Stimulated activated CD4-positive, alpha-beta T cell treated with anti-CD3 and anti-CD28 coated beads, Interleukin-1b, Interleukin-23, amount 100 ng/mL, for 24 hours (primary cell): ENCODE measurements around the gene ADAMTS1.

Experiments used
- DNase-seq, 4 experiments: peaks; one replicate each; pipeline ENCODE4 v3.0.0-alpha.2; 2020; ENCODE audit warnings: low read depth in 4 of 4, low spot score in 1 of 4

ADAMTS1 gene

GRCh38 chr21:26845759-26846035, 488 bp upstream of the ADAMTS1 start:
- DNase-seq, result no peak

- DNase-seq, result no peak
Observed at GRCh38 chr21:26844258-26845065, 747 bp downstream of the ADAMTS1 start.

- DNase-seq, result no peak
Observed at GRCh38 chr21:26843933-26844257, 1.3 kb downstream of the ADAMTS1 start.

GRCh38 chr21:26842974-26843932, 2.0 kb downstream of the ADAMTS1 start:
- DNase-seq, result no peak

- DNase-seq, result no peak
Observed at GRCh38 chr21:26842300-26842699, 2.9 kb downstream of the ADAMTS1 start.

- DNase-seq, result no peak
Observed at GRCh38 chr21:26840912-26841311, 4.3 kb downstream of the ADAMTS1 start.

- DNase-seq, result no peak
Observed at GRCh38 chr21:26840201-26840600, 5.0 kb downstream of the ADAMTS1 start.

GRCh38 chr21:26837539-26837938, 7.7 kb downstream of the ADAMTS1 start:
- DNase-seq, result no peak

- no peak for DNase-seq
Observed at GRCh38 chr21:26836528-26836927, 8.7 kb downstream of the ADAMTS1 start.

- no peak for DNase-seq
Observed at GRCh38 chr21:26835714-26836265, 9.4 kb downstream of the ADAMTS1 start.

- no peak for DNase-seq
Observed at GRCh38 chr21:26835027-26835713, 10.0 kb downstream of the ADAMTS1 start.

- no peak for DNase-seq
Observed at GRCh38 chr21:26834181-26834905, 10.9 kb downstream of the ADAMTS1 start.

- DNase-seq, result no peak
Observed at GRCh38 chr21:26833460-26833939, 11.7 kb downstream of the ADAMTS1 start.

GRCh38 chr21:26833011-26833410, 12.2 kb downstream of the ADAMTS1 start:
- DNase-seq, result no peak

GRCh38 chr21:26832546-26832945, 12.7 kb downstream of the ADAMTS1 start:
- DNase-seq, result no peak

- no peak for DNase-seq
Observed at GRCh38 chr21:26826801-26827200, 18.4 kb downstream of the ADAMTS1 start.

- no peak for DNase-seq
Observed at GRCh38 chr21:26820509-26820908, 24.7 kb downstream of the ADAMTS1 start.

GRCh38 chr21:26819740-26820324, 25.4 kb downstream of the ADAMTS1 start:
- DNase-seq, result no peak

GRCh38 chr21:26818906-26819305, 26.3 kb downstream of the ADAMTS1 start:
- DNase-seq, result no peak

- DNase-seq, result no peak
Observed at GRCh38 chr21:26815197-26815596, 30.0 kb downstream of the ADAMTS1 start.
